SK-N-SH (cell line): ENCODE measurements around the gene RBM25. TPM values are rescaled to one million over a fixed set of nuclear protein-coding genes. Genes with fewer than 3 reads are reported as not detected.

Experiments used
- CTCF ChIA-PET: fragments of 300-600, 350-600 bp; formaldehyde crosslinking; extraction: SDS; loops from one replicate; lab custom pipeline; 2021; lab: Yijun Ruan, JAX
- POLR2A ChIA-PET: fragments of 350-600 bp; sonication (Branson Sonifier 250); formaldehyde crosslinking; extraction: SDS; loops from one replicate; lab custom pipeline; 2020; ENCODE audit warnings: antibody characterized with exemption, inconsistent platforms; lab: Yijun Ruan, JAX
- DNase-seq: peaks from one replicate; pipeline ENCODE4 v3.0.0; 2012
- H2AFZ ChIP-seq: fragments of 200-600 bp; sonication (generic); 2 replicates; pipeline ENCODE4 v1.8.1; 2016; ENCODE audit warnings: antibody characterized with exemption, mild to moderate bottlenecking, low read depth
- H3F3A ChIP-seq: fragments of 200-600 bp; sonication (generic); replicated peaks from 2 replicates; pipeline ENCODE3; 2016; ENCODE audit warnings: antibody characterized with exemption, mild to moderate bottlenecking; ENCODE audit not compliant: insufficient read depth
- H3K27ac ChIP-seq, 2 experiments: fragments of 200-500 bp in 1 of 2; fragments of 200-600 bp in 1 of 2; sonication (Bioruptor generic) in 1 of 2; sonication (generic), shearing (Covaris generic) in 1 of 2; 2 replicates each; pipeline versions ENCODE4 v1.5.1 to v1.6.1; 2014 to 2016; ENCODE audit warnings: low read depth in 2 of 2, inconsistent platforms in 1 of 2, low read length in 1 of 2, mild to moderate bottlenecking in 1 of 2, mixed read lengths in 1 of 2
- H3K27me3 ChIP-seq: fragments of 200-600 bp; sonication (generic), shearing (Covaris generic); 2 replicates; pipeline ENCODE4 v1.6.1; 2016; ENCODE audit warnings: mixed run types; ENCODE audit not compliant: insufficient read depth
- H3K36me3 ChIP-seq, 2 experiments: fragments of 200-500 bp in 1 of 2; fragments of 200-600 bp in 1 of 2; sonication (Bioruptor generic) in 1 of 2; sonication (generic) in 1 of 2; replicated peaks in 1 of 2; 2 replicates each; pipeline versions ENCODE3 to v1.5.1; 2014 to 2016; ENCODE audit warnings: low read length in 1 of 2, mild to moderate bottlenecking in 1 of 2; ENCODE audit not compliant: insufficient read depth in 2 of 2, control insufficient read depth in 1 of 2
- H3K4me1 ChIP-seq, 2 experiments: fragments of 200-500 bp in 1 of 2; fragments of 200-600 bp in 1 of 2; sonication (Bioruptor generic) in 1 of 2; sonication (generic), shearing (Covaris generic) in 1 of 2; 2 replicates each; pipeline versions ENCODE4 v1.5.1 to v1.6.1; 2014 to 2016; ENCODE audit warnings: low read depth in 1 of 2, low read length in 1 of 2, mixed run types in 1 of 2; ENCODE audit not compliant: insufficient read depth in 2 of 2, control insufficient read depth in 1 of 2
- H3K4me2 ChIP-seq: fragments of 200-600 bp; sonication (generic), shearing (Covaris generic); 2 replicates; pipeline ENCODE4 v1.6.1; 2017; ENCODE audit warnings: mixed run types
- H3K4me3 ChIP-seq, 2 experiments: fragments of 200-500 bp in 1 of 2; fragments of 200-600 bp in 1 of 2; sonication (Bioruptor generic) in 1 of 2; sonication (generic), shearing (Covaris generic) in 1 of 2; 2 replicates each; pipeline versions ENCODE4 v1.5.1 to v1.8.1; 2014 to 2016; ENCODE audit warnings: low read depth in 2 of 2, inconsistent platforms in 1 of 2, low read length in 1 of 2, mild to moderate bottlenecking in 1 of 2, mixed read lengths in 1 of 2, moderate library complexity in 1 of 2
- H3K79me2 ChIP-seq: fragments of 200-600 bp; sonication (generic); 2 replicates; pipeline ENCODE4 v1.8.1; 2017; ENCODE audit warnings: mild to moderate bottlenecking; ENCODE audit not compliant: insufficient read depth
- H3K9ac ChIP-seq: fragments of 200-600 bp; sonication (generic); 2 replicates; pipeline ENCODE4 v1.6.1; 2017; ENCODE audit warnings: mixed run types
- H3K9me2 ChIP-seq: fragments of 200-600 bp; sonication (generic); 2 replicates; pipeline ENCODE4 v1.6.1; 2017; ENCODE audit warnings: mixed run types
- H3K9me3 ChIP-seq: fragments of 200-600 bp; sonication (generic); 2 replicates; pipeline ENCODE4 v1.6.1; 2017; ENCODE audit warnings: mixed run types, mild to moderate bottlenecking, moderate library complexity
- H4K20me1 ChIP-seq: fragments of 200-600 bp; sonication (generic); 2 replicates; pipeline ENCODE4 v1.6.1; 2017; ENCODE audit warnings: mild to moderate bottlenecking, mixed run types; ENCODE audit not compliant: insufficient read depth
- CHD2 ChIP-seq: fragments of 150-350 bp; IDR thresholded peaks from 2 replicates; pipeline ENCODE4 v1.6.1; 2018; ENCODE audit warnings: low read length; ENCODE audit not compliant: partially characterized antibody
- FOSL2 ChIP-seq: IDR thresholded peaks from 2 replicates; pipeline ENCODE4 v1.4.0; 2012; ENCODE audit warnings: low read depth, mild to moderate bottlenecking, moderate library complexity, borderline replicate concordance
- FOXJ3 ChIP-seq: sonication (generic); formaldehyde crosslinking; IDR thresholded peaks from 2 replicates; pipeline ENCODE4 v1.5.1; 2020; ENCODE audit warnings: mild to moderate bottlenecking, missing genetic modification reagents
- GABPA ChIP-seq: IDR thresholded peaks from 2 replicates; pipeline ENCODE4 v1.4.0; 2012; ENCODE audit warnings: low read depth, mild to moderate bottlenecking
- GATA2 ChIP-seq: sonication (generic); formaldehyde crosslinking; IDR thresholded peaks from 2 replicates; pipeline ENCODE4 v1.5.0; 2020; ENCODE audit warnings: mild to moderate bottlenecking, missing genetic modification reagents
- MEF2A ChIP-seq: IDR thresholded peaks from 2 replicates; pipeline ENCODE4 v1.4.0; 2012; ENCODE audit warnings: low read depth, borderline replicate concordance
- RAD21 ChIP-seq: IDR thresholded peaks from 2 replicates; pipeline ENCODE4 v1.6.1; 2012; ENCODE audit warnings: mild to moderate bottlenecking, low read length
- RFX5 ChIP-seq: IDR thresholded peaks from 2 replicates; pipeline ENCODE4 v1.6.1; 2012; ENCODE audit warnings: mild to moderate bottlenecking, improper control_type of control experiment, low read length
- SIN3A ChIP-seq: IDR thresholded peaks from 2 replicates; pipeline ENCODE4 v1.6.1; 2012; ENCODE audit warnings: low read depth, mild to moderate bottlenecking, low read length, moderate library complexity, borderline replicate concordance
- SMC3 ChIP-seq: IDR thresholded peaks from 2 replicates; pipeline ENCODE4 v1.6.1; 2012; ENCODE audit warnings: low read depth, low read length, improper control_type of control experiment
- TAF1 ChIP-seq: IDR thresholded peaks from 2 replicates; pipeline ENCODE4 v1.6.1; 2012; ENCODE audit warnings: low read depth, mild to moderate bottlenecking, low read length, moderate library complexity, borderline replicate concordance
- TCF12 ChIP-seq: IDR thresholded peaks from 2 replicates; pipeline ENCODE4 v1.4.0; 2012
- YY1 ChIP-seq: IDR thresholded peaks from 2 replicates; pipeline ENCODE4 v1.4.0; 2012; ENCODE audit warnings: low read depth, mild to moderate bottlenecking
- WGBS: methylation state at CpG from one replicate; pipeline ENCODE4 v1.1.6; 2017; ENCODE audit warnings: low lambda C conversion rate; 5-methylcytosine and 5-hydroxymethylcytosine counted together
- polyA plus RNA-seq, 3 experiments: library from polyadenylated mRNA; depleted of rRNA; stranded (reverse); fragments of >200 nt; gene quantifications; 2 replicates each; pipeline ENCODE4 v1.2.3, GENCODE V29; 2012
- TF ChIP-seq, protein P1 (sequence below): fragments of 150-350 bp; IDR thresholded peaks from 2 replicates; pipeline ENCODE4 v1.6.1; 2016; ENCODE audit warnings: mild to moderate bottlenecking, low read depth, low read length
- TF ChIP-seq, protein P2 (sequence below): IDR thresholded peaks from 2 replicates; pipeline ENCODE4 v1.4.0; 2012; ENCODE audit warnings: low read depth, borderline replicate concordance
- TF ChIP-seq, protein P3 (sequence below): fragments of 150-350 bp; IDR thresholded peaks from 2 replicates; pipeline ENCODE4 v1.6.1; 2017; ENCODE audit warnings: antibody characterized with exemption, low read length, low read depth, borderline replicate concordance
- TF ChIP-seq, protein P4 (sequence below): IDR thresholded peaks from 2 replicates; pipeline ENCODE4 v1.4.0; 2012; ENCODE audit warnings: low read depth, borderline replicate concordance

The RBM25 gene
- polyA plus RNA-seq, 1 of the 3 experiments (the other 2 are of a cell fraction) = 14.0 TPM

DNA sequence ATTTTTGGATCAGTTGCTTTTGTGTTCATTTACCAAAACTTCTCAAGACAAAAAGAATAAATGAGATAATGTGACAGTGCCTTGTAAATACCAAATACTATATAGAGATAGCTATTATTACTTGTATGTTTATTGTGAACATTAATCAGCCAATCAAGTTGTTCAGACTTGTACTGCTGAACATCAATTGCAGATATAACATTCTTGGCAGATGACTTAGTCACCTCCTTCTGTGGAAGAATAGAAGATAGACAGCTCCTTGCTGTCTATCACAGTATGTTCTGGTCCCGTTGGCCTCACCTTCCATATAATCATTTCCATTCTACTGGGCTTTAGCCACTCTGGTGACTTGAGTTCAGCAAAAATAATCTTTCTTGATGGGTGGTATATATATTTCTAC, 108.1 kb downstream of the RBM25 start:
- ChIA-PET CTCF (interaction anchor here (0.6 kb wide), 1 partner anchor 178 kb away, joined by 5 read pairs; no protein-coding TSS in a partner anchor), POLR2A (no interaction called here)
- Histone ChIP-seq H3K27me3 (no peaks in the 10 kb centered on the region), H3K4me3 (no peak overlapping the region), H3K9me2 (no peaks in the 10 kb centered on the region), H3K36me3 (peaks cover 47 to 58% of the 10 kb centered on the region in 2 experiments), H3F3A (no peaks in the 10 kb centered on the region), H3K79me2 (peaks cover 3% of the 10 kb centered on the region; the same call in 1 of the 2 replicates), H3K27ac (no peak overlapping the region), H2AFZ (no peak overlapping the region), H4K20me1 (no peaks in the 10 kb centered on the region), H3K4me2 (no peak overlapping the region), H3K4me1 (no peaks in the 10 kb centered on the region), H3K9ac (no peak overlapping the region), H3K9me3 (no peaks in the 10 kb centered on the region)
- DNase-seq = no peak
- TF ChIP-seq, protein P1, sequence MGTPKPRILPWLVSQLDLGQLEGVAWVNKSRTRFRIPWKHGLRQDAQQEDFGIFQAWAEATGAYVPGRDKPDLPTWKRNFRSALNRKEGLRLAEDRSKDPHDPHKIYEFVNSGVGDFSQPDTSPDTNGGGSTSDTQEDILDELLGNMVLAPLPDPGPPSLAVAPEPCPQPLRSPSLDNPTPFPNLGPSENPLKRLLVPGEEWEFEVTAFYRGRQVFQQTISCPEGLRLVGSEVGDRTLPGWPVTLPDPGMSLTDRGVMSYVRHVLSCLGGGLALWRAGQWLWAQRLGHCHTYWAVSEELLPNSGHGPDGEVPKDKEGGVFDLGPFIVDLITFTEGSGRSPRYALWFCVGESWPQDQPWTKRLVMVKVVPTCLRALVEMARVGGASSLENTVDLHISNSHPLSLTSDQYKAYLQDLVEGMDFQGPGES = no peak
- no peak for TF ChIP-seq FOXJ3 (CRISPR knock-in tag)
- TF ChIP-seq TCF12 = no peak
- TF ChIP-seq, protein P2, sequence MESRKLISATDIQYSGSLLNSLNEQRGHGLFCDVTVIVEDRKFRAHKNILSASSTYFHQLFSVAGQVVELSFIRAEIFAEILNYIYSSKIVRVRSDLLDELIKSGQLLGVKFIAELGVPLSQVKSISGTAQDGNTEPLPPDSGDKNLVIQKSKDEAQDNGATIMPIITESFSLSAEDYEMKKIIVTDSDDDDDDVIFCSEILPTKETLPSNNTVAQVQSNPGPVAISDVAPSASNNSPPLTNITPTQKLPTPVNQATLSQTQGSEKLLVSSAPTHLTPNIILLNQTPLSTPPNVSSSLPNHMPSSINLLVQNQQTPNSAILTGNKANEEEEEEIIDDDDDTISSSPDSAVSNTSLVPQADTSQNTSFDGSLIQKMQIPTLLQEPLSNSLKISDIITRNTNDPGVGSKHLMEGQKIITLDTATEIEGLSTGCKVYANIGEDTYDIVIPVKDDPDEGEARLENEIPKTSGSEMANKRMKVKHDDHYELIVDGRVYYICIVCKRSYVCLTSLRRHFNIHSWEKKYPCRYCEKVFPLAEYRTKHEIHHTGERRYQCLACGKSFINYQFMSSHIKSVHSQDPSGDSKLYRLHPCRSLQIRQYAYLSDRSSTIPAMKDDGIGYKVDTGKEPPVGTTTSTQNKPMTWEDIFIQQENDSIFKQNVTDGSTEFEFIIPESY = no peak
- TF ChIP-seq GATA2 (CRISPR knock-in tag) = no peak
- no peak for TF ChIP-seq RAD21
- no peak for TF ChIP-seq YY1
- TF ChIP-seq SIN3A = no peak
- no peak for TF ChIP-seq FOSL2
- TF ChIP-seq MEF2A = no peak
- TF ChIP-seq, protein P3, sequence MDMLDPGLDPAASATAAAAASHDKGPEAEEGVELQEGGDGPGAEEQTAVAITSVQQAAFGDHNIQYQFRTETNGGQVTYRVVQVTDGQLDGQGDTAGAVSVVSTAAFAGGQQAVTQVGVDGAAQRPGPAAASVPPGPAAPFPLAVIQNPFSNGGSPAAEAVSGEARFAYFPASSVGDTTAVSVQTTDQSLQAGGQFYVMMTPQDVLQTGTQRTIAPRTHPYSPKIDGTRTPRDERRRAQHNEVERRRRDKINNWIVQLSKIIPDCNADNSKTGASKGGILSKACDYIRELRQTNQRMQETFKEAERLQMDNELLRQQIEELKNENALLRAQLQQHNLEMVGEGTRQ = no peak
- TF ChIP-seq RFX5 = no peak
- WGBS = 85% methylated on average over 1 of the region's 1 CpG

DNA sequence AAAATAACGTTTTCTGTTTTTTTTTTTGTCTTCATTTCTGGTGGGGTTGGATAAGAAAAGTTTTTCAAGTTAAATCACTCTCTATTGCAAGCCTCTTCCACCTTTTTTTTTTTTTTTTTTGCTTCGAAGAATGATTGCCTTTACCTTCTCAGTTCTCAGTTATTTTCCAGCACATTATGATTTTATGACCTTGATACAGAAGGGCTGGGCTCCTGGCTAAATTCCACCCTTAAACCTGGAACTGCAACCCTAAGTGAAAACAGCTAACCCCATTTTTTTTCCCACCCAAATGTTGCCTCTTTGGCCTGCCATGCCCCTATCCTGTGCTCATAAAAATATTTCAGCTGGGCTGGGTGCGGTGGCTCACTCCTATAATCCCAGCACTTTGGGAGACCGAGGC, 109.4 kb downstream of the RBM25 start:
- Histone ChIP-seq H3K9me2 (no peaks in the 10 kb centered on the region), H3K4me2 (no peak overlapping the region), H3K27me3 (no peaks in the 10 kb centered on the region), H3K4me3 (no peak overlapping the region), H3K4me1 (no peaks in the 10 kb centered on the region), H3K9me3 (no peaks in the 10 kb centered on the region), H3K36me3 (peaks cover 56 to 60% of the 10 kb centered on the region in 2 experiments), H3K79me2 (peaks cover 3% of the 10 kb centered on the region; the same call in 1 of the 2 replicates), H3K9ac (no peak overlapping the region), H4K20me1 (no peaks in the 10 kb centered on the region), H3F3A (peaks cover 5% of the 10 kb centered on the region), H2AFZ (no peak overlapping the region), H3K27ac (no peak overlapping the region)
- ChIA-PET POLR2A (interaction anchor here (0.7 kb wide), 1 partner anchor 309 kb away, joined by 3 read pairs; no protein-coding TSS in a partner anchor), CTCF (interaction anchor here (2.8 kb wide), 1 partner anchor 304 kb away, joined by 8 read pairs; no protein-coding TSS in a partner anchor)
- WGBS = 91% methylated on average over 4 of the region's 4 CpGs
- DNase-seq = no peak
- TF ChIP-seq TAF1 = no peak
- TF ChIP-seq, protein P4, sequence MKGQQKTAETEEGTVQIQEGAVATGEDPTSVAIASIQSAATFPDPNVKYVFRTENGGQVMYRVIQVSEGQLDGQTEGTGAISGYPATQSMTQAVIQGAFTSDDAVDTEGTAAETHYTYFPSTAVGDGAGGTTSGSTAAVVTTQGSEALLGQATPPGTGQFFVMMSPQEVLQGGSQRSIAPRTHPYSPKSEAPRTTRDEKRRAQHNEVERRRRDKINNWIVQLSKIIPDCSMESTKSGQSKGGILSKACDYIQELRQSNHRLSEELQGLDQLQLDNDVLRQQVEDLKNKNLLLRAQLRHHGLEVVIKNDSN = no peak
- no peak for TF ChIP-seq GABPA
- TF ChIP-seq SMC3 = no peak
- no peak for TF ChIP-seq RAD21
- TF ChIP-seq CHD2 = no peak
- TF ChIP-seq YY1 = no peak
- TF ChIP-seq SIN3A = no peak
